ENCODE measurements around the gene CCDC27. TPM values are rescaled to one million over a fixed set of nuclear protein-coding genes. Genes with fewer than 3 reads are reported as not detected.
"Not testable (repeated sequence)": the region's sequence is repeated elsewhere in the genome, so short reads cannot be mapped to it uniquely, and the experiment has no call there.

Gene CCDC27
- total RNA-seq, 1 donor from 2014 or later: not detected

DNA sequence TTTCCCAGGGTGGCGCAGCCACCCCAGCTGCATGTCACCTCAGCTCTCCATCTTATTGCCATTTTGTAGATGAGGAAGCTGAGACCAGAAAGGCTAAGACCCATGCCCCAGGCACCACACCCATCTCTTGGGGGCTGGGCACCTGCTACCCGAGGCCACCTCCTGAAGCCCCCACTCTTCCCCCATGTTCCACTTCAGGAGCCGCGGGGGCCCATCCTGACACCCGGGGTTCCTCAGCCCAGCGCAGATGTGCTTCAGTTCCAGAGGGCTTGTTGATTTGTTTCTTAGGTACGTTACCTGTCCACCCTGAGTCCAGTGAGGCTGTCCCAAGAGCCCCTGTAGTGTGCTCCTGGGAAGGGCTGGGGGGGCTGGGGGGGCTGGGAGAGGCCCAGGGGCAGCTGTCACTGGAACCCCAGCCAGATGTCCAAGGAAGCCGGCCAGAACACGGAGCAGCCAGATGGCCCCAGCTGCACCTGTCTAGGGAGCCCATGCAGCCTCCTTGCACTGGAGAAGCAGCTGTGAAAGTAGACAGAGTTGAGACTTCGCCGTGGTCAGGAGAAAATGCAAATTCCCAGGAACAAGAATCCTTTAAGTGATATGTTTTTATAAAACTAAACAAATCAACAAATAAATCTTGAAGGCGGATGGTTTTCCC lies 17.1 kb upstream of the CCDC27 start:
- DNase-seq (ENCODE audit: low read depth): peak; percentile 86

DNA sequence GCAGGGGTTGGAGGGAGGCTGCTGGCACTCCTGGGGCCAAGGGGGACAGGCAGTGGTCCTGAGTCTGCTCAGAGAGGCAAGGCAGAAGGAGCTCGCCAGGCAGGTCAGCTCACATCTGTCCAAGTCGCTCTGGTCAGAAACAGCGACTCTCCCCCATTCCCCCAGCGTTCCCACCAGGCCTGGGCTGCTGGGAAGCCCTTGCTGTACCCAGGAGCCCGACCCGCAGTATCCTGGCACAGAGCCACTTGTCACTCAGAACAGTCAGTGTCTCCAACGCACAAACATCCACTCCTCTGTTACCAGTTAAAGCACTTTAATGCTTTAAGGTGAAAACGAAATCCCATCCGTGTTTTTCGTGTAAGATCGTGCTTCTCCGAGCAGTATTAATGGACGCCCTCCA lies 16.6 kb upstream of the CCDC27 start:
- no peak for DNase-seq (ENCODE audit: low read depth)

DNA sequence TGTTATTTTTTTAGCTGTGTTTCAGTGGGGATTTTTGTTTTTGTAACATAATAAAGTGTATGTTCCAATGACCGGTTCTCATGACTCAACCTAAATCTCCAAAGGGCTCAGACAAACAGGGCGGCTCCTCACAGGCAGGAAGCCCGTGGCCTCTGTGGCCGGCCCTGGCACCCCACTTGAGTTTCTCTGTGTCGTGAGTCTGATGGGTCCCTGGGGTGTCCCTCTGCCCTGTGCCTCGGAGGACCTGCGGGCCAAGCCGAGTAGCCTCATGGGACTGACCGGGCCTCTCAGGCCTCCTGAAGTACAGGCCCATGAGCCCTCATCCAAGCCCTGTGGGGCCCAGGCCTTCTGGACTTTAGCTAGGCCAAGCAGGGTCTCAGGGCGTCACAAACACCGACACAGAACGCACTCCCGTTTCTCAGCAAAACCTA lies 16.1 kb upstream of the CCDC27 start:
- no peak for DNase-seq (ENCODE audit: low read depth)

DNA sequence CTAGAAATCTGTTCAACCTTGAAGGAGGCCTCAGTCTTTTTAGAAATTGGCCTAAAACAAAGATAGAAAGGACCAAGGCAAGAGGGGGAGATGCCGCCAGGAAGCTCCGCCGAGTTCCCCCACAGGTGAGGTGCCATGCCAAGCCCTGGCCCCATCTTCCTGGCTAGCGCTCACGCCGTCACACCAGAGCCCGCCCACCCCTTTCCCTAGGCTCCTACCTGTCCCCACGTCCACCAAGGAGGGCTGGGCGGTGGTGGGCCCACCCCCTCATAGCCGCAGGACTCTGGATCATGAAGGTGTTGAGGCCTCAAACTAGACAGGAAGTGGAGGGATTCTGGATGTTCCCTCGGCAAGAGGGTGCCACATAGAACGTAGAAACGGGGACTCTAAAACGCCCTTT lies 15.5 kb upstream of the CCDC27 start:
- DNase-seq (ENCODE audit: low read depth): no peak

DNA sequence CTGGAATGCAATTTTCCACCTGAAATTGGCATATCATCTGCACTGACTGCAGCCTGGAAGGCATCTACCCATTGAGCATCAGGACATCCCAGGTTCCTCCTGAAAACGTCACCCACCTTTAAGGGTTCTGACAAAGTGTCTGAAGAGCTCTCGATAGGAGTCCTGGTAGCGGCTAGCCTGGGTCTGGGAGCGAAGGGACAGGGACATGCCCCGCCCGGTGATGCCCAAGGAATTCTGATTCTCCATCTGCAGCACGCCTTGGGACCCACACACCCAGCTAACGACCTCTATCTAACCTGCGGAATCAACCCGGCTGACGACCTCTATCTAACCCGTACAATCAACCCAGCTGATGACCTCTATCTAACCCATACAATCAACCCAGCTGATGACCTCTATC lies 13.3 kb upstream of the CCDC27 start:
- DNase-seq (ENCODE audit: low read depth): no peak

DNA sequence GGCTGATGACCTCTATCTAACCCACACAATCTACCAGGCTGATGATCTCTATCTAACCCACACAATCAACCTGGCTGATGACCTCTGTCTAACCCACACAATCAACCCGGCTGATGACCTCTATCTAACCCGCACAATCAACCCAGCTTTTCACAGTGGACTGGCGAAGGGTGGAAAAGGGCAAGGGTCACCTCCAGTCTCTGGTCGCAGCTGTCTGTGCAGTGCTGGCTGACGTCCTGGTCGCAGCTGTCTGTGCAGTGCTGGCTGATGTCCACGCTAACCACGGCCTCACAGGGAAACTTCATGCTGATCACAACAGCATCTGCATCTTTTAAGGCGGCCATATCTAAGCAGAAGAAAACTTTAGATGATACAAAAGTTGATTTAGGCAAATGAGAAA lies 12.2 kb upstream of the CCDC27 start:
- peak; percentile 87 for DNase-seq (ENCODE audit: low read depth)

DNA sequence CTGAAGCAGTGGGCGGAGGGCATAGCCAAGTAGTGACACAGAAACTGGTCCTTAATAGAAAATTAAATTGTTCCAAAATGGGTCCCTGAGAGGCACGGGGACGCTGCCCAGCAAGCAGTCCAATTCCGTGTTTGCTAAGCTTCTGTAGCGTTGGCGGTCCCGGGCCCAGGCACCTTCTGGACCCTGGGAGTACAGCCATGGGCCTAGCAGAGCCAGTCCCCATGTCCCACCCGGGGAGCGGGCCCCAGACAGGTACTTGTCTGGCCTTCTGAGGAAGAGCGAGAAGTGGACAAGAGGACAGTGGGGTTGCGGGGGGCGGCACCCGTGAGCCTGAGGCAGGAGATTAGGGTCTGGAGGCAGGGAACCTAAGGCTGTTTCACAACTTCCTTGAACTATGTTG lies 11.5 kb upstream of the CCDC27 start:
- no peak for DNase-seq (ENCODE audit: low read depth)

DNA sequence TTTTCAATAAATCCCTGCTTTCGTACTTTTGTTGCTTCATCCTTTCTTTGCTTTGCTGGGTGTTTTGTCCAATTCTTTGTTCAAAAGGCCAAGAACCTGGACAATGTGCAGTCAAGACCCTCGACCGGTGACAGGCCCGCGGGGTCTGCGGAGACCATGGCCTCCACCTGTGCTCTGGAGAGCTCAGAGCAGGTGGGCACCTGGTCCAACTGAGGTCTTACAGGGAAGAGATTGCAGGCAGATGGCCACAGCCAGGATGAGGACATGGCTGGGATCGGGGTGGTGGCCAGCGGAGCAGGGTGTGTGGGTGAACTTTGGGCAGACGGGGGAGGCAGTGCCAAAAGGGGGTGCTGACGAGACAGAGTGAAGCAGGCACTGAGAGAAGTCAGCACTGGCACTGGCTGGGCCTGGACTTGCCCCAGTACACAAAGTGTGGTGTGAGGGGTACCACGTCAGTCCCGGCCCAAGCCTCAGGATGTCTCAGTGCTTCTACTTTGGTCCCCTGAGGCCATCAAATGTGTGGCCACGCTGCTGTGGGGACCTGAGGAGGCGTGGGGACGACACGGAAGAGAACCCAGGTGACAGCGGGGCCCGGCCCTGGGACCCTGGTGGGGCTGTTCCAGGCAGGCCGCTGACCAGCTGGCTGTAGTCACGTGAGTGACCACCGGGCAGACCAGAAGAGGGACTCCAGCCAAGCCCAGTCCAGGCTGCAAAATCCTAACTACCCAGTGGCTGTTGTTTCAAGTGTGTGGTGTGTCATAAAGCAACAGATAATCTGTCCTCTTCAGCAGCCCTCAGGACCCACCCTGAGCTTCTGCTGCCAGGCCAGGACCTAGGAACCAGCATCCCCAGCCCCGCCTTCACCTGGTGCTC lies 10.4 kb upstream of the CCDC27 start:
- peak; percentile 50 for DNase-seq (ENCODE audit: low read depth)

DNA sequence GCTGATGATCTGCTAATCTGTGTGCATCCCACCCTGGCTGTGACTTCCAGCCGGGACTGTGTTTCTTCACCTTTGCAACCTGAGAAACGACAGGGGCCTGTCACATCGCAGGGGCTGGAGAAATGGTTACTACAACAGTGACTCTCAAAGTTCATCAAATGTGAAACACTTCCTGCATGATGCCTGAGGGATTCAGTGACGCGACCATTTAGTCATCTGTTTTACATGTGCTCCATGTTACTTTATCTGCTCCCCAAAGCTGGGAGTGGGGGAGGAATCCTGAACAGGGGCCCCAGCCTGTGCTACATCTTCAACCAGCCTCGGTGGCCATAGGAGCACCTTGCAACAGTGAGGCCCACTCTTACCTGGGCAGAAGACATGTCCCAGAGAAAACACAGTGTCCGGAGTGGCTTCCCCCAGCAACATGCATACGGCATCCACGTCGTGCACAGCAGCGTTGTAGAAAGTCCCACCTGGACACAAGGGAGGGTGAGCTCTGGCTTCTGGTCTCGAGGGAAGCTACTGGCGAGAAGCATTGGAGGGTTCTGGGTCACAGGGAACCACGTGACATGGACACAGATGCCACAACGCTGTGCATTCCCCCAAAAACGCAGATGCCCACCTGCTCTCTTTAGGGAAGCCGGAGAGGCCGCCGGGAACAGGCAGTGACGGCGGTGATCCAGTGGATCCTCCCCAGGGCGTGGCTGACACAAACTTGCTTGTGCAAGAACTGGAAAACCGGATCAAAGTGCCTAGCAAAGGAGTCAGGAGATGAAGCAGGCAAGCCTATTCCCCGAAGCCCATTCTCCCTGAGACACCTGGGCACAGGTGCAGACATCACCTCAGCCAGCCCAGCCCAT lies 9.6 kb upstream of the CCDC27 start:
- DNase-seq (ENCODE audit: low read depth): no peak

DNA sequence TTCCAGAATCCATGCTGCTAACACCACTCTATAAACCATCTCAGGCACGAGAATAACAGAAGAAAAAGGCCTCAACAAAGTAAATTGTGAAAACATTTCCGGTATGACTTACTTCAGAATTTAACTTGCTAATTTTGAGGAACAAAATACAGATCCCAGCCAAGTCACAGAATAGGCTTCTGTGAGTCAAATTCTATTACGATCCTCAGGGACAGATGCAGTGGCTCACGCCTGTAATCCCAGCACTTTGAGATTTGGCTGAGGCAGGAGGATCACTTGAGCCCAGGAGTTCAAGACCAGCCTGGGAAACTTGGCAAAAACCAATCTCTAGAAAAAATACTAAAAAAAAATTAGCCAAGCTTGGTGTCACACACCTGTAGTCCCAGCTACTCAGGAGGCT lies 8.8 kb upstream of the CCDC27 start:
- DNase-seq (ENCODE audit: low read depth): no peak

DNA sequence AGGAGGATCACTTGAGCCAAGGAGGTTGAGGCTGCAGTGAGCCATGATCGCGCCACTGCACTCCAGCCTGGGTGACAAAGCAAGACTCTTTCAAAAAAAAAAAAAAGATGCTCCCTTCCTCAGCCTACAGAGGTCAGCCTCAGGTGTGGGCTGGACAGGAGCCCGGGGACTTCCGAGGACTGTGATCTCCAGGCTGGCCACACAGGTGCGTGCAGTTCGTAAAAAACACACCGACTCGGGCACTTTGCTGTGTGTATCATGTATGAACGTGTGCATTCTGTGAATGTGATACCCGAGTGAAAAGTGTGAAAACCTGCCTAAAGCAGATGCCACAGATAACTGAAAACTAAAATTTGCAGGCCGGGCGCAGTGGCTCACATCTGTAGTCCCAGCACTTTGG lies 8.4 kb upstream of the CCDC27 start:
- DNase-seq (ENCODE audit: low read depth): no peak

DNA sequence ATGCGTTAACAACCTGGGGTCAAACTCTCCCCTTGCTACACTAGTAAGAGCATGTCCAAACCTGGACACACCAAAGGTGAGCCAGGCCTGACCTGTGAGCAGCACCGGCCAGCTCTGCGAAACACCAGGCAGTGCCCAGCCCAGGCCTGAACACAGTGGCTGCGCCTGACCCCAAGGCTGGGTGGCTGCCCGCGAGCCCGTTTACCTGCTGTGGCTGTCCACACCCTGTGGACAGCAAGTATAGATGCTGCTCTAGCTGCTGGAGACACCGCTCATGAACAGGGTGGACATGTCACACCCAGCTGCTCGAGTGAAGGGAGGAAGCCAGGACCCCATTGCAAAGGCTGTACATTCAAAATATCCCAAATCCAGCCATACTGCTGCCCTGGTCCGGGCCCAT lies 7.6 kb upstream of the CCDC27 start:
- no peak for DNase-seq (ENCODE audit: low read depth)

DNA sequence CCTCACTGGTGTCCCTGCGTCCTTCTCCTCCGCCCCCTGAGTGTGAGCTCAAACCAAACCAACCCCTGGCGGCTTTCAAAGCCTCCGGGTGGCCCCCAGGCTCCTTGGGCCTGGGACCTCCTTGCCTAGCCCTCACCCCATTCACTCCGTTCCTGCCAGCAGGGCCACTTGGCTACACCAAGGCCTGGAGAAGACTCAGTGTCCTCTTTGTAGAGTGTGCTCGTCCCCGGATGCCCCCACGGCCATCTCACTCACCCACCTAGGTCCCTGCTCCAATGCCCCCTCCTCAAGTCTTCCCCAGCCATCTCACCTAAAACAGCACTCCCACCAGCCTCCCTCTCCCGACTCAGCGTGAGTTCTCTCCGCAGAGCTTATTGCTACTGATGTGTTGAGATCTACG lies 7.2 kb upstream of the CCDC27 start:
- no peak for DNase-seq (ENCODE audit: low read depth)

DNA sequence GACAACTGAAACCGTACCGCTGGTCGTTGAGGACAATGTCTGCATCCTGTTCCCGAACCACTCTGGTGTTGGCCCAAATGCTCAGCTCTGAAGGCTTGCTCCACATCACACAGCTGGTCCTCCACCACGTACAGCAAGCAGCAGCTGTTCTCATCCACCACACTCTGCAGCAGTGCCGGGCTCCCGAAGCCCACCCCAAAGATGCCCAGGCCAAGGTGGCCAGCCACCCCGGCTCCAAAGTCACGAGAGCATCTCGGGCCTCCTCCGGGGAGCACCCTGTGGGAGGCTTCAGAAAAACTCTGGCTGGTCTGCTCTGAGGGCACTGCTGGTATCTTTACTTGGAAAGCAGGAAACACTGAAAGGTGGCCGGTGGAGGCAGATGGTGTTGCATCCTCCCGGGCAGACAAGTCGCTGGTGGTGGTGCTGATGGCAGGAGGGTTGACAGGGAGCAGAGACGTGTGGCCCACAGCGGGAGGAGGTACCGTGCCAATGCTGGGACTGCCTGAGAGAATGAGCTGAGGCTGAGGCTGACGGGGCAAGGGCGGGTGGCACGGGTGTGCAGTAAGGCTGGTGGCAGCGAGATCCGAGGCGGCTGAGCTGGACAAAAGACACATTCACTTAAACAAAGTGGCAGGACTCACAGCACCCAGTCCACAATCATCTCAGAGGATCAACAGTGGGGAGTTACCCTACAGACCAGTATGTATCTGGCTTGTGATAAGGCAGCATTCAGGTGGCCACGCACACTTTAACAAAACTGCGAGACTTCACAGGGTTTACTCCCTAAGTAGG lies 6.5 kb upstream of the CCDC27 start:
- no peak for DNase-seq (ENCODE audit: low read depth)

DNA sequence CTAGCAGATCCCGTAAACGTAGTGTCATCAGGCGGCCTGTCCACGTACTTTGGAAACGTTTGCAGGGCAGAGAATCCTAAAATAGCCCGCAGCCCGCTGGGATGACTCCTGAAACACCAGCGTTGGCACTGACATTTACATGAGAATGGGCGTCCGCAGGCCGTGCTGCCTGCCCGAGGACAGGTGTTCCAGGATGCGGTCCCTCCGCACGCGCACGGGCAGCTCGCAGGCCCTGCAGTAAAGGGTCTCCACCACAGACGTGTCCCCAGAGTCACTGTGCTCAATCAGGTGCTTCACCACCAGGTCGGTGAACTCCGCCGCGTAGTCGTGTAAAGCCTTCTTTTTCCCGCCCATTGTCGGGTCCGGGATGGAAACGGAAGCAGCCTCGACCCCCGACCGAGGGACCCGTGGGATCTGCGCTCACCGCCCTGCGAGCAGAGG lies 5.8 kb upstream of the CCDC27 start:
- no peak for DNase-seq (ENCODE audit: low read depth)

DNA sequence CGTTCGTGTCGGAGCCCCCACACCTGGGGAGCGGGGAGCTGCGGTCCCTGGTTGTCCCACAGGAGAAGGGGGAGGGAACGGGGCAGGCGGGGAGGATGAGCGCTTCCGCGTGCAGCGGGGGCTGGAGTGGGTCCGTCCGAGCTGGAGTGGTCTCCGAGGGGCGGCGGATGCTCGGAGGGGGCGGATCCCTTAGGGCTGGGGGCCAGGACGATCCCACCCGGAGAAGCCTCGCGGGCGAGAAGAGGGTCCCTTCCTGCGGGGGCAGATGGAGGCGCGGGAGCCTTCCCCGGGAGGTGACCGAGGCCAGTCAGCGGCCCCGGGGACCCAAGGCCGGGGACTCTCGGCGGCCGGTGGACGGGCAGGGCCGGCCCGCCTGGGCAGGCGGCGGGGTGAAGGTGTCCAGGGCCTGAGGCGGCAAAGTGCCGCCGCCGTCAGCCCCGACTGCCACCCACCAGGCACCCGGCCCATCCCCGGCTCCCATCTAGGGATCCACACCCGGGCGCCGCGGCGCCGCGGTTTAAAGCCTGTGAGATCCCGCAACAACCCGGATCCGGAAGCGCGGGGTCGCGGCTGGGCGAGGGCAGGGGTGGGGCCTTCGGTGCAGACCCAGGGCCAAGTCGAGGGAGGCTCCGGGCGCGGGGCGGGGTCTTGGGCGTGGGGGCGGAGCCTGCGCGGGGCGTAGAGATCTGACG lies 5.3 kb upstream of the CCDC27 start:
- peak; percentile 77 for DNase-seq (ENCODE audit: low read depth)

DNA sequence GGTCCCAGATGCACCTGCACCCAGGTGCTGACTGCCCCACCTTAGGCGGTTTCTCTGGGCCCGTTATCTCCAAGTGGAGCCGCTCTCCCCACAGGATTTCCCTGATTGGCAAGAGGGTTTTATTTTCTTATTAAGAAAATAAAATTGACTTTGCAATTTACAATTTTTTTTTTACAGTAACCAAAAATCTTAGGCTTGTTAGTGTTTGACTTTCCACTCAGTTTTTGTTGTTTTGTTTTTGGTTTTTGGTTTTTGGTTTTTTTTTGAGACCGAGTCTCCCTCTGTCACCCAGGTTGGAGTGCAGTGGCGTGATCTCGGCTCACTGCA lies 4.8 kb upstream of the CCDC27 start:
- no peak for DNase-seq (ENCODE audit: low read depth)

DNA sequence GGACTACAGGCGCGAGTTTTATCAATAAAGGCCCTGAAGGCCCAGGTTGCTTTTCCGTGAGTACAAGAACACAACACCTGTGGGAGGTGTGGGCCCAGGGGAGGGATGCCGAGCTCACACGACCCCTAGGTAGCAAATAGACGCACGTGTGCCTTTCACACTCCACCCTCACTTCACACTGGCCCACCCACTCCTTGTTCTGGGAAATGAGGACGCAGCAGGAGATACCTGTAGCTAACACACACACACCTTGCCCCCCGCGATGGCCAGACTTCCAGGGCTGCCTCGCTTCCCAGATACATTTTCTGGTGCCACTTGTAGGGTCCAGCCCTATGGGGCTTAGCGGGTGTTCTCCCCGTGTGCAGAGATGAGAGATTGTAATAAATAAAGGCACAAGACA lies 4.3 kb upstream of the CCDC27 start:
- DNase-seq (ENCODE audit: low read depth): no peak

DNA sequence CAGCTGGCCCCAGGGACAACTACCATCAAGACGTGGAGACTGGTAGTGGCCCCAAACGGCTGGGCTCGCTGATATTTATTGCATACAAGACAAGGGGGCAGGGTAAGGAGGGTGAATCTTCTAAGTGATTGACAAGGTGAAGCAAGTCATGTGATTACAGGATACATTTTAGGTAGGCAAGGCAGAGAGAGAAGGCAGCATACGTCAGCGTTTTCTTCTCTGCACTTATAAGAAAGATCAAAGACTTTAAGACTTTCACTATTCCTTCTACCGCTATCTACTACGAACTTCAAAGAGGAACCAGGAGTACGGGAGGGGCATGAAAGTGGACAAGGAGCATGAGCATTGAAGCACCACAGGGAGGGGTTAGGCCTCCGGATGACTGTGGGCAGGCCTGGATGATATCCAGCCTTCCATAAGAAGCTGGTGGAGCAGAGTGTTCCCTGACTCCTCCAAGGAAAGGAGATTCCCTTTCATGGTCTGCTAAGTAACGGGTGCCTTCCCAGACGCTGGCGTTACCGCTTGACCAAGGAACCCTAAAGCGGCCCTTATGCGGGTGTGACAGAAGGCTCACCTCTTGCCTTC lies 3.8 kb upstream of the CCDC27 start:
- DNase-seq (ENCODE audit: low read depth): not testable (repeated sequence)

DNA sequence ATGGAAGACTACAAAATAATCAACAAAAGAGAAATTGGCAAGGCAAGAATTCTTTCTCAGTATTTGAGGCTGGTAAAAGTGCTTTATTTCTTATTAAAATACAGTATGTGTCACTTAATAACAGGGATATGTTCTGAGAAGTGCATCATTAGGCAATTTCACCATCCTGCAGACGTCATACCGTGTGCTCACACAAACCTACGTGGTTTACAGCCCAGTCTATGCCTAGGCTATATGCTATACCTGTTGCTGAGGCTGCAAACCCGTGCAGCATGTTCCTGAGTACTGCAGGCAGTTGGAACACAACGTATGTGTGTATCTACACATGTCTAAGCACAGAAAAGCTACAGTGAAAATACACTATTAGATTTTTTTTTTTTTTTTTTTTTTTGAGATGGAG lies 2.7 kb upstream of the CCDC27 start:
- DNase-seq (ENCODE audit: low read depth): no peak
